ENCODE measurements around the gene FZD4. TPM values are rescaled to one million over a fixed set of nuclear protein-coding genes. Genes with fewer than 3 reads are reported as not detected.
A peak's percentile ranks its signal among the peaks of the same experiment; 100 is the strongest.
"Not testable (repeated sequence)": the region's sequence is repeated elsewhere in the genome, so short reads cannot be mapped to it uniquely, and the experiment has no call there.

The FZD4 gene
- total RNA-seq, 4 donors from 2014 or later, result 220 to 537 (median 235) TPM

- no peak for DNase-seq (ENCODE audit: low spot score)
- TF ChIP-seq CTCF (IDR thresholded peaks at IDR 0.05), result no peak
- no peak for ATAC-seq (ENCODE audit: low FRiP score)
Measured at GRCh38 chr11:86941077-86941870, 13.9 kb downstream of the FZD4 start.

GRCh38 chr11:86940122-86940777 lies 14.9 kb downstream of the FZD4 start:
- DNase-seq (ENCODE audit: low spot score) (no peak), ATAC-seq (ENCODE audit: low FRiP score) (peak; percentile 96)
- no peak for TF ChIP-seq CTCF (IDR thresholded peaks at IDR 0.05)

DNA sequence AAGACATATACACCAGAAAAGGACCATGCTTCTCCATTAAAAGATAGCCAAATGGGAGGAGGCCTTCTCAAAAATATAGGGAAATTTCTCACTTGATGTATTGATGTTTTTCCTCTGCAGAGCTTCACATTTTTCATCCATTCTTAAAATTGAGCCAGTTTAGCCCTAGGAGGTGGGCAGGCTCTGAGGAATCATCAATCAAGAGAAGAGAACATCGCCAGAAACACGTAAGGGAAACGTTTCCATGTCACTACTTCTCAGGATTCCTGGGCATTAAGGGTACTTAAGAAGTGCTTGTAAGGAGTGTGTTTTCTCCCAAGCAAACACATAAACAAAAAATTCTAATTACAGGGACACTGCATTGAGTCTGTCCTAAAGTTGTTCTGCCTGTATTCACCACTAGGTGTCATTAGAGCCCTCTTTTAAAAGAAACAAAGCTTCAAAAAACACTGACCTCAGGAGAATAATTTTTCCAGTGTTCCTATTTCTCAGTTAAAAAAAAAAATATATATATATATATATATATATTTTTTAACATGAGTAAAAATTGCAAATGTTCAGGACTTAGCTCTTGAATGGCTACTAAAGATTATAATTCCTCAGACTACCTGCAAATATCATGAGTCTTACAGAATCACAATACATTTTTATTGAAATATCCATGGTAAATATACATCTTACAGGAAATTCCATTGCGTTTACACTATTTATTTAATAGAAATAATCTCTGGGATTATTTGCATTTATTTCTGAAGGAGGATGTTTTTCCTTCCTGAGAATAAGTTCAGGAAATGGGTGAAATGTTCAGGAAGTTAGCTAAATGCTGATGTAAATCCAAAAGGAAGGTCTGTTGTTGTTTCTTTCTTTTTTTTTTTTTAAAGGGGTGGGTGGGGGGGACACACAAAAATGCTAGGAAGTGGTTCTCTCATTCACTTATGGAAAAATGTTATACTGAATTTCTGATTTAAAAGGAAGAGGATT lies 16.0 kb downstream of the FZD4 start:
- ATAC-seq (ENCODE audit: low FRiP score) (no peak), DNase-seq (ENCODE audit: low spot score) (no peak)
- TF ChIP-seq CTCF (IDR thresholded peaks at IDR 0.05), result peak in 1 of 3 donors; percentile 13

DNA sequence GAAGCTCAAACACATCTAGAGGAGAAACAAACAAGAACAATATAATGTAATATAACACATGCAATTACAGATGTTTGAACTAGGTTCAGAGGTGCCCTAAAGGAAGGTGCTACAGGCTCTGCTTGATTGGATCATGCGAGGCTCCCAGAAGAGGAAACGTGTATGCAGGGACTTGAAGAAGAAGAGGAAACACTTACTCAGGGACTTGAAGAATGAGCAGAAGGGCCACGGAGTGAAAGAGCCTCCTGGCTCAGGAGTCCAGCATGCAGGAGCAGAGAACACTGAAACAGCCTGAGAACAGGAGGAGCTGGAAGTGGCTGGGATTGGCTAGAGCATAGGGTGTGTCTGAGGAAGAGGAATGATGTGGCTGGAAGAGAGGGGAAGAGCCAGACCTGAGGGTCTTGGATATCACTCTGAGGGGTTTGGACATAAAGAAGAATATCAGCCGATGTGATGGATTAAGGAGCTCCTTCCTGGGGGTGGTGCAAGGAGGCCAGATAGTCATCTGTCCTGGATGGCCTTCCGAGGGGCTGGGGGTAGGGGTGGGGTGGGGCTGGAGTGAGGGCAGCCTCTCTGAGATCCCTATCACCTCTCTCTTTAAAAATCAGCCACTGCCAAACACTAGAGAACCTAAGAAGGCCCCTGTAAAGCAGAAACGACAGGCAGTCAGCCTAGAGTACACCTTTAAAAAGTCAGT lies 16.8 kb downstream of the FZD4 start:
- TF ChIP-seq CTCF (IDR thresholded peaks at IDR 0.05), result no peak
- ATAC-seq (ENCODE audit: low FRiP score) (no peak), DNase-seq (ENCODE audit: low spot score) (no peak)

DNA sequence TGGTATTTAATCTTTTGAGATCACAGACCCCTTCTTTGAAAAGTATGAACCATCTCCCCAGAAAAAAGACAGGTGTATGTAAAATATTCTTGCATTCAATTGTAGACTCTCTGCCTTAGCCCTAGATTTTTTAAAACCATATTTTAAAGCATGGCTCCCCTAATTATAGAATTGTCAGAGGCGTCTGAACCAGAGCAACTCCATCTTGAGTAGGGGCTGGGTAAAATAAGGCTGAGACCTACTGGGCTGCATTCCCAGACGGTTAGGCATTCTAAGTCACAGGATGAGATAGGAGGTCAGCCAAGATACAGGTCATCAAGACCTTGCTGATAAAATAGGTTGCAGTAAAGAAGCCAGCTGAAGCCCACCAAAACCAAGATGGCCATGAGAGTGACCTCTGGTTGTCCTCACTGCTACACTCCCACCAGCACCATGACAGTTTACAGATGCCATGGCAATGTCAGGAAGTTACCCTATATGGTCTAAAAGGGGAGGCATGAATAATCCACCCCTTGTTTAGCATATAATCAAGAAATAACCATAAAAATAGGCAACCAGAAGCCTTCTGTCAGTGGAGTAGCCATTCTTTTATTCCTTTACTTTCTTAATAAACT lies 17.9 kb downstream of the FZD4 start:
- ATAC-seq (ENCODE audit: low FRiP score); DNase-seq (ENCODE audit: low spot score): not testable (repeated sequence)

DNA sequence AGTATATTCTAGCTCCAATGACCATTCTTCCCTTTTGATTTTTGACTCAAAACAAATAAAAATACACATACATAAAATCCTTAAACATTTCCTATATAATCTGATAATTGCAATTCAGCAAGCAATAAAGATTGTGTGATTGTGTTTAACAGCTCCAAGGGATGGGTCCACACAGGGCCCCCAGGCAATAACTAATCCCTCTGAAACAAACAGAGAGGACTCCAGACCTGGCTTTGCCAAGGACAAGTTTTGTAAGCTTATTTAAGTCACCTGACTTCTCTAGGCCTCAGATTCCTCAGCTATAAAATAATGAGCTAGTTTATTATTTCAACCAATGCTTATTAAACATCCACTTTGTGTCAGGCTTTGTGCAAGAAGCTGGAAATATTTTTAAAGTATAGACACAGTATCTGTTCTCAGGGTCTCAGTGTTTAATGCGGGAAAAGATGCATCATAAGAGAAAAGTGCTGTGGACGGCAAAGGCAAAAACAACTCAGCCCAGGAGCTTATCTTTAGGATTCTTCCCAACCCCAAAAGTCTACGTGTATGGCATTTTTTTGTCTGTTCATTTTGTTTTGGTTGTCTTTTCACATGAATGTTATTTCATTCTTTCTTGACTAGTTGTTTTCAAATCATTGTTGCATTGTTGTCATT lies 20.1 kb downstream of the FZD4 start:
- no peak for DNase-seq (ENCODE audit: low spot score)
- no peak for ATAC-seq (ENCODE audit: low FRiP score)
- TF ChIP-seq CTCF (IDR thresholded peaks at IDR 0.05), result no peak
